Subcutaneous adipose tissue (tissue), 4 donors: ENCODE data around the gene ARL5C. TPM values are rescaled to one million over a fixed set of nuclear protein-coding genes. Genes with fewer than 3 reads are reported as not detected.

Source experiments
- total RNA-seq, 4 donors: library from RNA; depleted of rRNA; stranded (reverse); fragments of >200 nt; gene quantifications; one replicate each; pipeline ENCODE4 v1.1.0, GENCODE V29; 2016
- TF ChIP-seq, protein P1 (sequence below): fragments of 450-650 bp; IDR thresholded peaks from one replicate; pipeline ENCODE4 v1.5.1; 2016; ENCODE audit warnings: low read depth, mild to moderate bottlenecking, control low read depth, antibody characterized with exemption, moderate library complexity

ARL5C gene
- total RNA-seq, 4 donors from 2014 or later = not detected

DNA sequence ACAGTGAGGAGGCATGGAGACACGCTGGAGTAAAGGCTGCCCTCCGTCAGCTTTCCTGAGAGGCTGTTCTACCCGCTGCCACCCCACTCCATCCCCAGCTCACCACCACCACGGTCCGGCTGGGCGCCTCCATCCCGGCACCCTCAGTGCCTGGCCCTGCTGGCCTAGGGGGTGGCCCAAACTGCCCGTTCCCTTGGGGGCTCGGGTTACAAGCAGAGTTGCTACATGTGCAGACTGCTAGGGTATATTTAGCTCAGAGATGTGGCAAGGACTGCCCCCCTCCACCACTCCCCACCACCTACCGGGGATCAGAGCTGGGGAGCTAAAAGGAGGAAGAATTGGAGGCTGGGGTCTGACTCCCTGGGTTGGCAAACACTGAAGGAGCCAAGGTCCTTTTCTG, 27.4 kb upstream of the ARL5C start:
- TF ChIP-seq, protein P1, sequence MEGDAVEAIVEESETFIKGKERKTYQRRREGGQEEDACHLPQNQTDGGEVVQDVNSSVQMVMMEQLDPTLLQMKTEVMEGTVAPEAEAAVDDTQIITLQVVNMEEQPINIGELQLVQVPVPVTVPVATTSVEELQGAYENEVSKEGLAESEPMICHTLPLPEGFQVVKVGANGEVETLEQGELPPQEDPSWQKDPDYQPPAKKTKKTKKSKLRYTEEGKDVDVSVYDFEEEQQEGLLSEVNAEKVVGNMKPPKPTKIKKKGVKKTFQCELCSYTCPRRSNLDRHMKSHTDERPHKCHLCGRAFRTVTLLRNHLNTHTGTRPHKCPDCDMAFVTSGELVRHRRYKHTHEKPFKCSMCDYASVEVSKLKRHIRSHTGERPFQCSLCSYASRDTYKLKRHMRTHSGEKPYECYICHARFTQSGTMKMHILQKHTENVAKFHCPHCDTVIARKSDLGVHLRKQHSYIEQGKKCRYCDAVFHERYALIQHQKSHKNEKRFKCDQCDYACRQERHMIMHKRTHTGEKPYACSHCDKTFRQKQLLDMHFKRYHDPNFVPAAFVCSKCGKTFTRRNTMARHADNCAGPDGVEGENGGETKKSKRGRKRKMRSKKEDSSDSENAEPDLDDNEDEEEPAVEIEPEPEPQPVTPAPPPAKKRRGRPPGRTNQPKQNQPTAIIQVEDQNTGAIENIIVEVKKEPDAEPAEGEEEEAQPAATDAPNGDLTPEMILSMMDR = no peak

DNA sequence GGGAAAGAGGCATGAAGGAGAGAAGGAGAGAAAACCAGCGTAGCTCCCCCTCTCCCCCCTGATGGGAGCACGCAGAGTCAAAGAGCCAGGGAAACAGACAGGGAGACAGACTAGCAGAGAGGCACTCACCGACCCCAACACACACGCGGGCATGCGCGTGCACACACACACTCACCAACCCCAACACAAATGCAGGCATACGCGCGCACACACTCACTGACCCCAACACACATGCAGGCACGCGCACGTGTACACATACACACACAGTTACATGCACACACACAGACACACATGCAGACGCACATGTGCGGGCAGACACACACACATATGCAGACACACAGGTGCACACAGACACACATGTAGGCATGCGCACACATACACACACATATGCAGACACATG, 26.9 kb upstream of the ARL5C start:
- TF ChIP-seq, protein P1 = no peak

DNA sequence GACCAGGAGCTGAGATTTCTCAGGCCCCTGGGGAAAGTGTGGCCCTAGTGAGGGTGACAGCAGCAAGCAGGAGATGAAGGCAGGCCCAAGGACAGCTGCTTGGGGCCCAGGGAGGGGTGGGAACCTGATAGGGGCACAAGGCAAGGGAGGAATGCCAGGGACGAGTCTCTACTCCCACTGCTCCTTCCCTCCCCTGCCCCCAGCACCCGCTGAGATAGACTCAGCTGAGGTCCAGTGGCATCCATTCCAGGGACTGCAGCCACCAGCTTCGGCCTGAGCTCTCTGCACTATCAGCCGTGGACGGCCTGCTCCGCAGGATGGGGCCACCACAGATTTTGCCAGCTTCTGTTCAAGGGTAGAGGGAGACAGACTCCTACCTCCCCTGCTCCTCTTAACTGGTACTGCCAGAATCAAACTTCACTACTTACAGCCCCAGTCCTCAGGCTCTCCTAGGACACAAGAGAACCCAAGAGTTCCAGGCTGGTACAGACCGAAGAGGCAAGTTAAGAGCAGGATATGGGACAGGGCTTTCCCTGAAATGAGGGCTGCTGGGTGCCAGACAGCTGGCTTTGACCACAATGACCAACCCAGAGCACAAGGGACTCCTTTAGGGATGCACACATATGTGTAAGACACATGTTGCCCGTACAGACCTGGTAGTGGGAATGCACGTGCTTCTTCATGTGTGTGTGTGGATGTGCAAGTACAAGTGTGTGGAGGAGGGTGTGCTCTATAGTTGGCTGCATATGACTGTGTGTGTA, 26.0 kb upstream of the ARL5C start:
- TF ChIP-seq, protein P1 = no peak

DNA sequence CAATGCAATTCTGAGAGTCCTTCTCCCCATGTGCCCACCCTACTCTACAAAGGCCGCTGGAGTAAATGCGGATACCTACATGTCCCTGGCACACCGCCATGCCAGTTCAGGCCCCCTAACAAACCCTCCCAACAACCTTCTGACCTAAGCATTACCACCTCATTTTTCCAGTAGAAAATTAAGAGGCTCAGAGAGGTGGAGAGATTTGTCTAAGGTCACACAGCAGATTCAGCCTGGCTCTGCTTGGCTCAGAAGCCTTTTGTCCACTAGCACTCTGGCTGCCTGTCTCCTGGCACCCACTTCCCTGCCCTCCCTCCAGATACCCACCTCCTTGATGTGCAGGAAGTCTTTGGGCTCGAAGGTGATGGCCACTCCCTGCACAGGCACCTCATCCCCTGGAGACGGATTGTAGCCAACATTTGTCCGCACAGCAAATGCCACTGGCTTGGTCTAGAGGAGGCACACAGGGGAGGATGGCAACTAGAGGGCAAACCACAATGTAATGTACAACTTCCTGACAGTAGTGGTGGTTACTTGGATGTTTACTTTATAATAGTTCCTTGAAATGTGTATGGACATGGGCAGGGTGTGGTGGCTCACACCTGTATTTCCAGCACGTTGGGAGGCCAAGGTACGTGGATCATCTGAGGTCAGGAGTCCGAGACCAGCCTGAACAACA, 21.3 kb upstream of the ARL5C start:
- TF ChIP-seq, protein P1 = no peak

DNA sequence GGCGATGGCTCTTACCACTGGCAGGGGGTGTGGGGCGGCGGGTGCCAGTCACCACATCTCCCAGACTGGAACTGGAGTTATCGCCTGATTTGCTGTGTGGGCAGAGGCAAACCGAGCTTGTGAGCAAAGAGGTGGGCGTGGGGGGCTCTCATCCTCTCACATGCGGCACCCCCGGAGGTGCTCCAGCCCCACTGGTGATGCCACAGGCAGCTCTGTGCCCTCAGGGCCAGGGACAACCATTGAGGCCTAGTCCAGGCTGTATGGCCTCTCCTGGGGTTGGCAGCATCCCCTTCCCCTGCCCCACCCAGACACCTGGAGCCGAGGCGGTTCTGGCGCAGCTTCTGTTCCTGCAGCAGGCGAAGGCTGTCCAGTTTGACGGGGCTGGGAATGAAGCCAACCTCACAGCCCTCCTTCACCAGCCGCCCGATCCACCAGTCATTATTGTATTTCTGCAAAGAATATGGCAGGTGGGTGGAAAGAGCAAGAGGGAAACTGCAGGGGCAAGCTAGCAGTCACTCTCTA, 20.6 kb upstream of the ARL5C start:
- TF ChIP-seq, protein P1 = no peak

DNA sequence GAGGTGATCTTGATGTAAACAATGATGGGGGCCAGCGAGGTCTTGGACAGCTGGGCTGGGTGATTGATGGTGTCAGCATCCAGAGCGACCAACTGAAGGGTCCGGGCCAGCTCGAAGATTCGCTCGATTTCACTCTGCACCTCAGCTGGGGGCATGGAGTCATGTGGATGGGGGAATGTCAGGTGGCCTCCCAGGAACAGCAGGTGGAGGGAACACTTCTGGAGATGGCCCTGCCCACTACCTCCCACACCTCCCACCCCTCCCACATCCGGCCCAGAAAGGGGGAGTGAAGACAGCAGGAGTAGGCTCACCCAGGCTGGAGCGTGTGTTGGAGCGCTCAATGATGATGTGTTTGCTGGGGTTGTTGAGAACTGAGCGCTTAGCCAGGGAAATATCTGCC, 17.8 kb upstream of the ARL5C start:
- TF ChIP-seq, protein P1 = no peak

DNA sequence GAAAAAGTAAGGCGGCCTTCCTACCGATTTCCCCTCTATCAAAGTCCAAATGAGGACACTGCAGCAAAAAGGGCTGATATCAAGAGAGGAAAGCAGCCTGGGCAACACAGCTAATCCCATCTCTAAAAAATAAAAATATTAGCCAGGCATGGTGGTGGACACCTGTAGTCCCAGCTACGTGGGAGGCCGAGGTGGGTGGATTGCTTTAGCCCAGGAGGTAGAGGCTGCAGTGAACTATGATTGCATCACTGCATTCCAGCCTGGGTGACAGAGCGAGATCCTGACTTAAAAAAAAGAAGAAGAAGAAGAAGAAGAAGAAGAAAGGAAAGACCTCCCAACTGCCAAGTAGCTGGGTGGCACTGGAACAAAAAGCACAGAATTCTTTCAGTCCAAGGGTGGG, 17.1 kb upstream of the ARL5C start:
- TF ChIP-seq, protein P1 = no peak
